HG03457 (cell line): ENCODE results near the gene EVI5.

ENCODE experiments used
- ATAC-seq: cut with Tn5 transposase; IDR thresholded peaks from one replicate; pipeline ENCODE4 v1.9.1; 2021; ENCODE audit warnings: moderate number of reproducible peaks; ENCODE audit not compliant: unreplicated experiment

The EVI5 gene

DNA sequence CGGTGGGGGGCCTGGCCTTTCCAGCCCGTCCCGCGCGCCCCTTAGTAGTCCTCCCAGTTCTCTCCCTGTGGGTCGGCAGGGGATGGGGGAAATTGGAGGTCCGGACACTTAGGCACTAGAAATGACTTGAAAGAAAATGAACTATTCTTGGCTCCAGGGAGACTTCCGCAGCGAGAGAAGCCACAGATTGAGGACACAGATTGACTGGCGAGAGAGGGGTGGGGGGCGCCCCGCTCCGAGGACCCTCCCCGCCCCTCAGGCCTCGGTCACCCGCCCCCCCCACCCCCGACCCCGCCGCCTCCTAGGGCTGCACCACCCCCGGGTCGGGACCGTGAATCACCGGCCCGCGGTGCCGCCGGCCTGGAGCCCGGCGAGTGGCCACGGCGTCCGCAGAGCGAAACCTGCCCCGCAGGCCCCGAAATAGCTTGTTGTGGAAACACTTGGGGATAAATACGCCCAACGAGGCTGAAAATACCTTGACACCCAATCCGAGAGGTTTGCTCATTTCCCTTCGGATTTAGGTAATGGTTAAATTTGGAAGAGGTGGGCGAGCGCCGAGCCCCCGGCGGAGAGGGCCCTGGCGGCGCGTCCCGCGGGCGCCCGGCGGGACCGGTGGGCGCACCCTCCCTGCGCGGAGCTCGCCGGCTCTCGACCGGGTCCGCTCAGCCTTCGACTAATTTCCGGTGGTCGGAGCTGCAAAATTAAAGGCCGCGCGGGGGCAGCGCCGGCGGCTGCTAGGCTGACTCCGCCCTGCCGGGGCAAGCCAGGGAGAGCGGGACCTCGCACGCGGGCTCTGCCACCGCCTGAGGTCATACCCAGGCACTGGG is 298.4 kb downstream of the EVI5 start, which contains the start of gene GFI1:
GFI1 (minus strand) TSS at position 675 of the 827 bp plus-strand sequence. CDS start 3,438 bp downstream, outside the sequence.
- ATAC-seq: no peak

DNA sequence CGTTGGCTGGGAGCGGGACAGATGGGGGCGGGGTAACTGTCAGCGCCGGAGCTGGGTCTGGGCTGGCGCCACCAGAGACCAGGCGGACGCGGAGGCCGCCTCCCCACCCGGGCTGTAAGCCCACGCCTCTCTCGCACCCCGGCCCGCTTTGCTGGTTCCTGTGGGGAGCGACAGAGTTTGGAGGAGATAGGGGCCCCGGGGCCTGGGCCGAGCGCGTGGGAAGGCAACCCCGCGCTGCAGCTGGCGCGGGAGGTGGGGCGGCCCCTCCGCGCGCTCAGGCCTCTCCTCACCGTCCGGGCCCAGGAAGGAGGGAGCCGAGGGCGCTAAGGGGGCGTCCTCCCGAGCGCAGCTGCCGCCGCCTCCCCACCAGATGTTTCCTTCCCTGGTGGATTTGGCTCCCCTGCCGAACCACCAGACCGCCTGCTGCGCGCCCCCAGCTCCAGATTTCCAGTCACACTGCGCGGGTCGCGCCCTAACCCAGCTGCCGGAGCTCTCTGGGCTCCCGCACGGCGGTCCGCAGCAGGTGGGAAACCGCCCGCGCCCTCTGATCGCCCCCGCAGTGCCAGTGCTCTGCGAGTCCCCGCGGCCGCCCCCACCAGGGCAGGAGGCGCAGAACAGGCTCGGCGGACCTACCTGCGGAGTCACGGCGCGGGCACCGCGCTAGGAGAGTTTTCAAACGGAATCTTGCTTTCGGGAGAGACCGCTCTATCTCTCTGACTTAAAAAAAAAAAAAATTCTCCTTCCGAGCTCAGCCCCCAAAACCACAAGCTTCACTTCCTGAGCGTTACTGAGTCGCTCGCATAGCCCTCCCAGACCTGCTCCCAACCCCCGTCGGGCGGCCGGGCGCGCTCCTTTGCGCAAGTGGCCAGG is 299.3 kb downstream of the EVI5 start:
- ATAC-seq: peak; percentile 43

DNA sequence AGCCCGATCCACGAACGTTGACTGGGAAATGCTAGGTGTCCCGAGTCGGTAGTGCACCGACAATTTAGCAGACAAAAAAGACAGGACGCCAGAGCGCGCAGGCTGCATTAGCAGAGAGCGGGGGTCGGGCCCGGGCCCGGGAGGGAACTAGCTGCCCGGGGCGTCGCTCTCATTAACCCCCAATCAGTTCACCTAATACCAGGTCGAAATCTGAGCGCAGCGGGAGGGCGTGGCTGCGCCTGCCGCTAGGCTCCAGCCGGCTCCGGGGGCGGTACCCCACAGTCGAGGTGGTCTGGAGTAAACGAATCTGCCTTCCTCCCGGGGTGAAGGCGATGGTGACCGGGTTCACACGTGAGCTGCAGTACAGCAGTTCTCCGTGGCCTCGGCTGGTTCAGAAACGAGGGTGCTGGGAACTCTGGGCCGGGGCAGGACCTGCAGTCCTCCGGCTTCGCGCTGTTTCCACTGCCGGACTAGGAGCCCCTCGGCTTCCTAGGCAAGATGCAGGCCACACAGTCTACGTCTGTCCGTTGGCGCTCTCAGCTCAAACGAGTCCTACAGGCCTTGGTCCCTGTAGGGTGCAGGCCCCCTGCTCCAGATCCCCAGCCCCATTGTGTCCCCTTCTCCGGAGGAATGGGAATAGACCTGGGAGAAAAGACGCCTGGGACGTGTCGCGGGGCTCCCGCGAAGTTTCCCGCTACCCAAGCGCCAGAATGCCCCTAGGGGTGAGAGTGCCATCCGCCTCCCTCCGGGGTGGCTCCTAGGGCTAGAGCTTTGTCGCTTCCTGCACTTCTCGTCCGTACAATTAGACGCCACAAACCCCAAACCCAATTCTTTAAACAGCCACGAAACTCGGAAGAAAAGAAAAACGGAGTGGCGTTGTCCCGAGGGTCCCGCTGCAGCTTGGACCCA is 300.2 kb downstream of the EVI5 start:
- ATAC-seq: peak; percentile 24

DNA sequence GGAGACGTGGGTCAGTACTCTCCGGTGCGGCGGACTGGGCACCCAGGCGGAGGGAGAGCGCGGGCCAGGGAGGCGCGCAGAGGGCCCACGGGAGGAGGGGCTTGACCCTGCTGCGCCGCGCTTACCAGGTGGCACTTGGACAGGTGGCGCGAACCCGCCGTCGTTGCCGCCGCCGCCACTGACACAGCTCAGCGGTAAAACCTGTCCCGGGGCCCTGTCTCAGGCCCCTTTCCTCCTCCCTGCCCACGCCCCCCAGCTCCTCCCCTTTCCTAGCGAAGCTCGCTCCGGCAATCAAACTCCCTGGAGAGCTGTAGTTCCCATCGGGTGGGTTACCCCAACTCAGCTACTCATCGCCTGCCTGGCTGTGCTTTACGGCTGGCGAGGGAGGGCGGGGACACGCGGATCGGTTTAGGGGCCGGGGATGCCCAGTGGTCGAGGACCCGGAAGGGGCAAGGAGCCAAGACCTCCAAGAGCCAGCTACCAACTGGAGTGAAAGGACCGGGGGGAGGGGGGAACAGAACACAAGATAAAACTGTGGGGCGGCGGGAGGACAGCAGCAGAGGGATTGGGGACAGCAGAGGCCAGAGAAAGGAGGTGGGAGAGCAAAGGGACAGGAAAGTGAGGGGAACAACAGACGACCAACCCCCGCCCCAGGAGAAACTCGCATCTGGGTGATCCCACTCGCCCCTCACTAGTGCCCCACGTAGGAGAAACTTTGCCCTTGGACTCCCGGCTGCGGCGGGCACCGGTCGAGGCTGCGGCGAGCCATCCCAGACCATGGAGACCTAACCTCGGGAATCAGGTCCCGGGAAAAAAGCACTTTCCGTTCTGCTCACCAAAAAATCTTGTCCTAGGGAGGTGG is 301.1 kb downstream of the EVI5 start:
- ATAC-seq: no peak

DNA sequence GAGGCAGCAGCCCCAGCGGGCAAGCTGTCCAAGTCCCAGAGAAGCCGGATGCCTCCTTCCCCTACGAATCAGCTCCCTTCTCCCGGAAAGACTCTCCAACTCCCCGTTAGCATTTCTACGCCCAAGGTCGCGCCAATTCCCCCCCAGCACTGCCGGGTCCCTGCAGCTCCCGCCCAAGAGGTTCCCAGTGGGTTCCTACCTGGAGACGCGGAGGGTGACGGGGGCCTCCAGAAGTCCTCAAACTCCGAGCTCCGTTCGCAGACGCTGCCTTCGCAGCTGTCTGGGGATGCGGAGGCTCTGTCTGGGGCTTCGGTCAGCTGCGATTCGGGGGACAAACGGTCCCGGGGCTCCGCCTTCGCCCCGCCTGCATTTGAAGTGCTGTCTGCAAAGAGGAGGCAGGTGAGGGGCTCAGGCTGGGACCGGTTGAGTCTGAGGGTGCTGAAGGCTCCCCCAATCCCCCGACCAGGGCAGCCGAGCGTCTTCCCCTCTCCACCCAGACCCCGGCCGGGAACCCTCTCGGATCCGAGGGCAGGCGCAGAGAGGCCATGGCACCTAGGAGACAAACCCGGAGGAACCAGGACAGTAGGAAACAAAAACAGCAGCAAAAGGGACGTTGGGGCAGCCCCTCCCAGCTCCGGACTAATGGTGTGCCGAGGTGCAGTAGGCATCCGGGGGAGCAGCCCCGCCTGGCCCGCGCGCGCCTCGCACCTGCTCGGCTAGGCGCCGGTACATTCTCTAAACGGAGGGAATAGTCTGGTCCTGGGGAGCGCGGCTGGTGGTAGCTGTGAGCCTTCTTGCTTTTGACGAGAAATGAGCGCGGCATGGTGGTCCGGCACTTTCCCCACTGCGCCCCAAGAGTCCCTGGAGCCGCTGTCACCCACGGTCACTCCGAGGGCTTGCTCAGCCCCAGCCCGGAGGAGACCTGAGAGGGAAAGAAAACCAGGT is 302.0 kb downstream of the EVI5 start:
- ATAC-seq: no peak

DNA sequence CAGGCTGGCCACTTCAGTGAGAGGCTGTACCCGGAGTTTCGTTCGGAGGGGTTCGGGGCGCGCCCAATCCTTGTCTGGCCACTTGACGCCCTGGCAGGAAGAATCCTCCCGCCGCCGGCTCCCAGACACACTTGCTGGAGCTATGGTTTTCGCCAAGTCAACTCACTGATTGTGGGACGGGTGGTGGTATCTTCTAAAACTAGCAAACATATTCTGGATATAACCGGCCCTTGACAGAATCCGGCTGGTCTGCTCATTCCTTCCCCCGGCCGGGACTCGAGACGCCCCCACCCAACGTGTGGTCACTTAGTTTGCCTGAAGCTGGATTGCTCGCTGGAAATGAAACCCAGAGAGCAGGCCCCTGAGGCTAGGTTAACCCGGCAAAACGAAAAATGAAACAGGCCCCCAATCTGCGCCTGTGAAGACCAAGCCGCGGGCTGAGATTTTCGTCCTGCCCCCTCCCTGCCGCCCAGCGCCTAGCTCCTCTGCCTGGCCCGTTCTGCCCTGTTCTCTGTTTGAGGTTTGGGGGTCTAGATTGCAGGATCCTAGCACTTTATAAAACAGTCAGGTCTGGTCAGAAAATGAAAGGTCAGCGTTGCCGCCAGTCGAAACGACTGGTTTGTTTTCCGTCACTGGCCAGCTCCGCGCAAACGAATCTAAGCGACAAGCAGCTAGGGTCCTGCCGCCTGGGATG is 302.8 kb downstream of the EVI5 start:
- no peak for ATAC-seq

DNA sequence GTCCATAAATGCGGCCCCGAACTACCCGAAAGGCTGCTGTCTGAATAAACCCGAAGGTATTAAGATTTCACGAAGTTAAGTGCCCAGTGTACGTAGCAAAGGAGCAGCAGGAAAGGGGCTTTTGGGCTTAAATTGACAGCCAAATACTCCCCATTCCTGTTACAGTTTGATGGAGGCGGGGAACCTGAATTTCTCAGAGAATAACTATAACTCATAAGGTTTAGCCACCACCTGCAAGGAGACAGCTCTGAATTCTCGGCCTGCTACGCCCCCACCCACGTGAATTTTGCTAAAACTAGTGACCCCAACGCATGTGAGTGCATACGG is 303.3 kb downstream of the EVI5 start:
- no peak for ATAC-seq

DNA sequence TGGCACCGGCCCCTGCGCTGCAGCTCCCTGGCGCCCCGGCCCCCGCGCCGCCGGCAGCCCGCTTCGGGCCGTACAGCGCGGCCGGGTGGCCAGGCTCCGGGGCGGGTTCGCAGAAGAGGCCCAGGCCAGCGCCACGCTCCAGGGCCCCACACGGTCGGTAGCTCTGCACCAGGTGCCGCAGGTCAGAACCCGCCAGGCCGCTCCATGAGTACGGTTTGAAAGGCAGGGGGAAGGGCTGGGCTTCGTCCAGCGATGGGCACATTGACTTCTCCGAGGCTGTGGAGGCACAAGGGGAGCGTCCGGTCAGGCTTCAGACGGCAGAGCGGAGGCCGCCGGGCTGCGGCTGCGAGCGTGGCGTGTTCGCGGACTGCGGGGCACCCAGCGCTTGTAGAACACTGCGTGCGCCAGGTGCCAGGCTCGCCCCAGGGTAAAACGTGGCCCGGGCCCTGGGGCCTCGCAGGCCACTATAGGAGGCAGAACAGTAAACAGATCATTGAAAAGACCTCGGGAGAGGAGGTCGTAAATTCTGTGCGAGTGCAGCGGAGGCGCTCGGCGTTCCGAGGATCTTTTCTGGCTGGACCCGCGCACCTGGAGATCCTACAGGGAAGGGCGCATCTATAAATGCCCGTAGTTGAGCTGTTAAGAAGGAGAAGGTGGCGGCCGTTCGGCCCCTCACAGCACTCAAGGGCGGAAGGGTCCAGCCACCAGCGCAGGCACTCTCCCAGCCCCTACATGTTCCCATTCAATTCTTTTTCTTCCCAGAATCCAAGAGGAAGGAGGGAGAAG is 303.9 kb downstream of the EVI5 start:
- ATAC-seq: no peak

DNA sequence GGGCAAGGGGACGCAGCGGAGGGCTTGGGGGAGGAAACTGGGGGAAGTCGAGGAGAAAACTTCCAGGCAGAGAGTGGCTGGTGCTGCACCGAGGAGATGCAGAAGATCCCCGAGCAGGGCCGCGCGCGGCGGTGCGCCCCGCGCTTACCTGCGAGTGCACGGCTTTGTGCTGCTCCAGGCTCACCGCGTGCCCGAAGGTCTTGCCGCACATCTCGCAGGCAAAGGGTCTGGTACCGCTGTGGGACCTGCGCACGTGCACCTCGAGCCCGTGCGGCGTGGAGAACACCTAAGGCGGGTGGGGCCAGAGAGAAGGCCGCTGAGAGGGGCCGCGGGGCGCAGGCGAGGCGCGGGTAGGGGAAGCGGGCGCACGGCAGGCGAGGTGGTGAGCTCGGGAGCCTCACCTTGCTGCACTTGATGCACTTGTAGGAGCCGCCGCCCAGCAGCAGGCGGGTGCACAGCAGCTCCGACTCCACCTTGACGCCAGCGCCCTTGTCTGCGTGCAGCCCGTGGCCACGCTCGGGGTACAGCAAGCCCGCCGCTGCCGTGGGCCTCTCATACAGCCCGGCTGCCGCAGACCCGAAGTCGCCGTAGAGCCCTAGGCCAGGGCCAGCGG is 304.6 kb downstream of the EVI5 start:
- ATAC-seq: no peak

DNA sequence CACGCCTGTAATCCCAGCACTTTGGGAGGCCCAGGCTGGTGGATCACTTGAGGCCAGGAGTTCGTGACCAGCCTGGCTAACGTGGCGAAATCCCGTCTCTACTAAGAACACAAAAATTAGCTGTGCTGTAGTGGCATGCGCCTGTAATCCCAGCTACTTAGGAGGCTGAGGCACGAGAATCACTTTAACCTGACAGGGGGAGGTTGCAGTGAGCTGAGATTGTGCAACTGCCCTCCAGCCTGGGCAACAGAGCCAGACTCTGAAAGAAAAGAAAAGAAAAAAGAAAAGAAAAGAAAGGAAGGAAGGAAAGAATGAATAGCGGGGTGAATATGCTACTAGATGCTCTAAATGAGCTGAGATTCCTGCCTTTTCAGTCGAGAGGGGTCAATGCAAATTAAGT is 305.3 kb downstream of the EVI5 start:
- ATAC-seq: no peak

DNA sequence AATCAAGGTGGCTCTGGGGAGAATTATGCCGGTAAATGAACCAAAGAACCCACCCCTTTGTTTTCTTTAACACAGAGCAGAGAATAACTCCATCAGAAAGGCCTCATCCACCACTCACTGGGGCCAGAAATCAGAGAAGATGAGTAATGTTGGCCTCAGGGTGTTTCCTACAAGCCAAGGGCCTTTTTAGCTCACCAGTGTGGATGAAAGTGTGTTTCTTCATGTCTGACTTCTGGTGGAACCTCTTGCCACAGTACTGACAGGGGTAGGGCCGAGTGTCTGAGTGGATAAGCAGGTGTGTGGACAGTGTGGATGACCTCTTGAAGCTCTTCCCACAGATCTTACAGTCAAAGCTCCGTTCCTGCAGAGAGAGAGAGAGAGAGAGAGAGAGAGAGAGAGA is 306.5 kb downstream of the EVI5 start:
- no peak for ATAC-seq

DNA sequence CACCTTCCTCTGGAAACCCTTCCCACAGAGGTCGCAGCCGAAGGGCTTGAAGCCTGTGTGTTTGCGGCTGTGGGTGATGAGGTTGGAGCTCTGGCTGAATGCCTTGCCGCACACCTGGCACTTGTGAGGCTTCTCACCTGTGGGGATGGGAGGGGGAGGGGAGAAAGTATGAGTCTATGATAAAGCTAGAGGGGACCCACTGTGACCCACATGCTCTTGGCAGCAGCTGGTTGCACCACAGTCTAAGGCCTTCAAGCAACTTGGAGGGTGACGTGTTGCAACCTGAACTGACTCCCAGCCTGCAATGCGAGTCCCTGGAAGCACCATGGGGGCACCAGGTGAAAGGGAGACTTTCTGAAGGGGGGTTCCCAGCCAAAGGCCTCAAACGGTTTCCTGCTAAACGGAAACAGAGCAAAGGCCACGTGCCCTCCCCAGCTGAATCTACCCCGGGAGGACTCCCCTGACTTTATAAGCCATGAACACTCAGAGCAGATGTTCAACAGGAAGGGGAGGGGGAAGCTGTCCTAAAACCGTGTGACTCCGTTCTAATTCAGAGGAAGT is 308.8 kb downstream of the EVI5 start:
- peak; percentile 37 for ATAC-seq

DNA sequence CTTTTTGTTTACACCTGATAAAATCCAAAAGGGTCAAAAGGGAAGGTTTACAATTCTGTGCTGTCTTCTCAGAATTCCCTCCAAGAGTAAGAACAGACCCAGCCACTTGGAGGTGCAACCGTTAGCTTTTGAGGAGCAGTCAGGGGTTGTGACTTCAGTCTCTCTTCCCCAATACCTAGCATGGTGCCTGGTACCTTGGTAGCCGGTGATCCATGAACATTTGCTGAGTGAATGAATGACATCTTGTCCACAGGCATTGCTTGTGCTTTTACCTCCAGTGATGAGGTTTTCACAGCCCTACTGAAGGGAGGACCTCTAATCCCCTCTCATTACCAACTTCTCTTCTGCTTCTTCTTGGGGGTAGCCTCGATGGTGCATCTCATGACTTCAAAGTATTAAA is 309.9 kb downstream of the EVI5 start:
- ATAC-seq: no peak

DNA sequence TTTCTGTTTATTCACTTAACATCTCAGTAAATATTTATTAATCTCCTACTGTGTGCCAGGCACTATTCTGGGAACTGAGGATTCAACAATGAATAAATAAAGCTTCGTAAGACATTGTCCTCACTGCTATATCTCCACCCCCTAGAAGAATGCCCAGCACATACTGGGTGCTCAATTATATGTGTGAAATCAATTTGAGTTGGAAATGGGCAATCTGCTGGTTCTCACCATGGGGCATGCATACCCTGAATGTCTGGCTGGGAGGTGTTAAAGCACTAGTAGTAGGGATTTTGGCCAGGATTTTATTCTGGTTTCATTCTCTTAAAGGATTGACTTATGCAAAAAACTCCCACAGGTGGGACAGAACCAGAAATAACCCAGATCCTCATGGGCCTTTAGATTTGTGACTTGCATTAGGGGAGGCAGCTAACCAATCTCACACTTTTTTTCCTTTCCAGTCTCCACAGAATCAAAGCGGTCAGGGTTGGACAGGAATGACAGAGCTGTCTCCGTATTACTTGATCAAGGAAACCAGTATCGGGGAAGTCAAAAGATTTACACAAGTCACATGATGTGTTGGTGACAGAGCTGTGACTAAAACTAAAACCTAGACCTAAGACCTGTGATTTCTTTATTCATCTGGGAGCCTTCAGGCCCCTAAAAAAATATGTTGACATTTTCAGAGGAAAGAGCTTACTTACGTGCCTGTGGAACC is 311.0 kb downstream of the EVI5 start:
- no peak for ATAC-seq

DNA sequence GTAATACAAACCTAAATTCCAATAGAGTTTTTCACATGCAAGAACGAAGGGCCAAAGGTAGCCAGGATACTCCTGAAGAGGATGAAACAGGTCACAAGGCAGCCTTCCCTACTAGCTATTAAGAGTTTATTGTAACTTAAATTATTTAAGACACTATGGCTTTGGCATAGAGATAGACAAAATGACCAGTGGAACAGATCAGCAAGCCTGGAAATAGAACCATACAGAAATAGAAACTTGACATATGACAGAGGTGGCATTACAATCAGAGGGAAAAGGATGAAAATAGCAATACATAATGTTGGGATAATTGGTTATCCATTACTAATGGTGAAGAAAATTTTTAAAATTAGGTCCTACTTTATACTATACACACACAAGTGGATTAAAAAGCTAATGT is 314.7 kb downstream of the EVI5 start:
- ATAC-seq: no peak

DNA sequence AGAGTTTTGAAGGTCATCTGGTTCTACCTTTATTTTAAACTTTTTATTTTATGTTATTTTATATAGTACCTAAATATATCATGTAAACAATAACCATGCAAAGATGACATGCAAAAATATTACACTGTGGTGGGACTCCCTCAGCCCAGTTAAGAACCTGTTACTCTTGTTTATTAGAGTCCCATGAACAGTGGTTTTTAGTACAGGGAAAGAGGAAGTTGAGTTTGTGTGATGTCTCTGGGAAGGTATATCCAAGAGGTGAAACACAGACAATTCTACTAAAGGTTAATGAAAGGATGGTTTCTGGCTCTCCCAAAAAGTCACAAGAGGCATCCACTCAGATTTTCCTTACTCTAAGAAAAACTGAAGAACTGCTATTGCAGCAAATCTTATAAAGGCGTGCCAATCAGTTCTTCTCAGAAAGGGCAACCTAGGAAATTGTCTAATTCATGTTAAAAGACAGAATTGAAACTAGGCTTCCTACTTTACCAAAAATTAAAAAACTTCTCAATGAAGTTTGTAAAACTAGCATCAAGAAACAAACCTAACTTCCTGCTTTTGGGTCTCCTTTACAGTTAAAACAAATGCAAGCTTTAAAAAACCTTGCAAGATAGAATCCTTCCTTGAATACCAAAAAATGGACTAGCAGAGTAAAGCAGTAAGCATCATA is 318.1 kb downstream of the EVI5 start:
- ATAC-seq: no peak
